RWPE2 (cell line): ENCODE data around the gene LNPK.

Source experiments
- ATAC-seq: fragments of 200-7000 bp; cut with Tn5 transposase; 3 replicates; pipeline ENCODE4 v1.9.1; 2021; ENCODE audit warnings: low read depth
- DNase-seq: peaks from one replicate; pipeline ENCODE4 v3.0.0-alpha.2; 2020; ENCODE audit warnings: low spot score
- H3K27ac ChIP-seq: fragments of 450-650 bp; 2 replicates; pipeline ENCODE4 v1.5.1; 2017; ENCODE audit warnings: mild to moderate bottlenecking; ENCODE audit not compliant: poor library complexity, severe bottlenecking
- H3K27me3 ChIP-seq: fragments of 250-450 bp; sonication (Bioruptor Pico); 2 replicates; pipeline ENCODE4 v1.5.1; 2021; ENCODE audit warnings: mild to moderate bottlenecking, moderate library complexity; ENCODE audit not compliant: insufficient read depth, poor library complexity, severe bottlenecking
- H3K36me3 ChIP-seq: fragments of 250-450 bp; sonication (Bioruptor Pico); 2 replicates; pipeline ENCODE4 v1.5.1; 2020; ENCODE audit warnings: low read depth, mild to moderate bottlenecking, moderate library complexity
- H3K4me1 ChIP-seq: fragments of 250-450 bp; sonication (Bioruptor Pico); 2 replicates; pipeline ENCODE4 v1.5.1; 2021; ENCODE audit warnings: mild to moderate bottlenecking, moderate library complexity; ENCODE audit not compliant: insufficient read depth, poor library complexity, severe bottlenecking
- H3K4me3 ChIP-seq: fragments of 250-450 bp; sonication (Bioruptor Pico); 2 replicates; pipeline ENCODE4 v1.5.1; 2021; ENCODE audit warnings: mild to moderate bottlenecking, moderate library complexity; ENCODE audit not compliant: severe bottlenecking
- H3K9me3 ChIP-seq: fragments of 250-450 bp; sonication (Bioruptor Pico); 2 replicates; pipeline ENCODE4 v1.5.1; 2021; ENCODE audit warnings: mild to moderate bottlenecking, moderate library complexity; ENCODE audit not compliant: severe bottlenecking
- TF ChIP-seq, protein P1 (sequence below): fragments of 450-650 bp; IDR thresholded peaks from one replicate; pipeline ENCODE4 v1.5.1; 2017; ENCODE audit warnings: mild to moderate bottlenecking, moderate library complexity; ENCODE audit not compliant: poor library complexity, severe bottlenecking

The LNPK gene

DNA sequence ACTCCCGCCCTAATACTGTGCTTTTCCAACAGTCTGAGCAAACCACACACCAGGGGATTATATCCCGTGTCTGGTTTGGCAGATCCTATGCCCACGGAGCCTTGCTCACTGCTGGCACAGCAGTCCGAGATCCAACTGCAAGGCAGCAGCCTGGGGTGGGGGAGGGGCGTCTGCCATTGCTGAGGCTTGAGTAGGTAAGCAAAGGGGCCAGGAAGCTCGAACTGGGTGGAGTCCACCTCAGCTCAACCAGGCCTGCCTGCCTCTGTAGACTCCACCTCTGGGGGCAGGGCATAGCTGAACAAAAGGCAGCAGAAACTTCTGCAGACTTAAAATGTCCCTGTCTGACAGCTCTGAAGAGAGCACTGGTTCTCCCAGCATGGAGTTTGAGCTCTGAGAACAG lies 44.2 kb downstream of the LNPK start:
- Histone ChIP-seq H3K9me3 (no peaks in the 10 kb centered on the region), H3K36me3 (peaks cover 9% of the 10 kb centered on the region), H3K4me3 (no peak overlapping the region), H3K4me1 (no peaks in the 10 kb centered on the region), H3K27me3 (no peaks in the 10 kb centered on the region), H3K27ac (no peak overlapping the region)
- TF ChIP-seq, protein P1, sequence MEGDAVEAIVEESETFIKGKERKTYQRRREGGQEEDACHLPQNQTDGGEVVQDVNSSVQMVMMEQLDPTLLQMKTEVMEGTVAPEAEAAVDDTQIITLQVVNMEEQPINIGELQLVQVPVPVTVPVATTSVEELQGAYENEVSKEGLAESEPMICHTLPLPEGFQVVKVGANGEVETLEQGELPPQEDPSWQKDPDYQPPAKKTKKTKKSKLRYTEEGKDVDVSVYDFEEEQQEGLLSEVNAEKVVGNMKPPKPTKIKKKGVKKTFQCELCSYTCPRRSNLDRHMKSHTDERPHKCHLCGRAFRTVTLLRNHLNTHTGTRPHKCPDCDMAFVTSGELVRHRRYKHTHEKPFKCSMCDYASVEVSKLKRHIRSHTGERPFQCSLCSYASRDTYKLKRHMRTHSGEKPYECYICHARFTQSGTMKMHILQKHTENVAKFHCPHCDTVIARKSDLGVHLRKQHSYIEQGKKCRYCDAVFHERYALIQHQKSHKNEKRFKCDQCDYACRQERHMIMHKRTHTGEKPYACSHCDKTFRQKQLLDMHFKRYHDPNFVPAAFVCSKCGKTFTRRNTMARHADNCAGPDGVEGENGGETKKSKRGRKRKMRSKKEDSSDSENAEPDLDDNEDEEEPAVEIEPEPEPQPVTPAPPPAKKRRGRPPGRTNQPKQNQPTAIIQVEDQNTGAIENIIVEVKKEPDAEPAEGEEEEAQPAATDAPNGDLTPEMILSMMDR: no peak
- DNase-seq: no peak
- no peak for ATAC-seq

DNA sequence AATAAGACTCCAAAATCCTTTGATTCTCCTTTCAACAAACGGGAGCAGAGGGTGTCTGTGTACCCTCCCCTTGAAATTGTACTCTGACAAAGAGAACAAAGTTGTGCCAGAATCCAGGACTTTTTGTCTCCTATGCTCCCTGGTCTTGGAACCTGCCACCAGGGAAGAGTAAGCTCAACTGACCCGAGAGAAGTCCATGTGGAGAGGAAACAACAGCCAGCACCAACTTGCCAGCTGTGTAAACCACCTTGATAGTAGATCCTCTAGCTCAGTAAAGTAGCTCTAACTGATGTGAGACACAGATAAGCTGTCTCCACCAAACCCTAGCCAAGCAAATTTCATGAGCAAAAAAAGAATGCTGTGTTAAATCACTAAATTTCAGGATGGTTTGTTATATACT lies 46.9 kb downstream of the LNPK start:
- TF ChIP-seq, protein P1: no peak
- ATAC-seq: no peak
- H3K9me3 ChIP-seq: peaks cover 2% of the 10 kb centered on the region
- H3K36me3 ChIP-seq: peaks cover 9% of the 10 kb centered on the region
- H3K4me3 ChIP-seq: no peak overlapping the region
- H3K27ac ChIP-seq: no peak overlapping the region
- DNase-seq: no peak
- no peaks in the 10 kb centered on the region for H3K27me3 ChIP-seq
- H3K4me1 ChIP-seq: no peaks in the 10 kb centered on the region

DNA sequence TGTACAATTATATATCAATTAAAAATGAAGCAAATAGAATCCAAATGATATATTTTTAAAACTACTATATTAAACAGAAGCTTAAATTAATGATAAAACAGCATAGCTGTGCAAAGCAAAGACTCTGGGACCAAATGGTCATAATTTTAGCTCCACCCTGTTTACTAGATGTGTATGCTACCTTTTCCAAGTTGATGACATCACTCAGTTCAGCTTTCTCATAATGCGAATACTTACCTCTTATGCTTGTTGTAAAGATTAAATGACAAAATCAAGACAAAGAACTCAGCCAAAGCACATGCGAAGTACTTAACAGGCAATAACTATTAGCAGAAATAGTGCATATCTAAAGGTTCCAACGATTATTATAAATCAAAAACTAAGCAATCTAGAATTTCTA lies 51.6 kb downstream of the LNPK start:
- no peak overlapping the region for H3K27ac ChIP-seq
- H3K36me3 ChIP-seq: peaks cover 20% of the 10 kb centered on the region
- TF ChIP-seq, protein P1: no peak
- H3K9me3 ChIP-seq: peaks cover 4% of the 10 kb centered on the region
- H3K4me1 ChIP-seq: no peaks in the 10 kb centered on the region
- DNase-seq: no peak
- H3K27me3 ChIP-seq: no peaks in the 10 kb centered on the region
- H3K4me3 ChIP-seq: no peak overlapping the region
- ATAC-seq: no peak

DNA sequence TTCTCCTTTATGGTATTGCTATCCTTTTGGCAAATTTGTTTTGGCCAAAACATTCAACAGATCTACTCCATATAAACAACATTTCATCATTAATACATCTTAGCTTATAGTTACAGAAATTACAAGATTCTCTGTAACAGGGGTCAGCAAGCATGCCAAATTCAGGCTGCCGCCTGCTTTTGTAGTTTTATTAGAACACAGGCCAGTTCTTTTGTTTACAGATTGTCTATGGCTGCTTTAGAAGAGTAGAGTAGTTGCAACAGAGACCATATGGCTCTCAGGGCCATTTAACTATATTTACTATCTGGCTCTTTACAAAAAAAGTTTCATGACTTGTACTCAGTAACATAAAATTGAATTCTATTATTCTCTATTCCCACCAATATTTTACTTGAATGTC lies 53.9 kb downstream of the LNPK start:
- Histone ChIP-seq H3K36me3 (peaks cover 19% of the 10 kb centered on the region), H3K4me3 (no peak overlapping the region), H3K9me3 (peaks cover 4% of the 10 kb centered on the region), H3K27me3 (no peaks in the 10 kb centered on the region), H3K27ac (no peak overlapping the region), H3K4me1 (no peaks in the 10 kb centered on the region)
- no peak for ATAC-seq
- TF ChIP-seq, protein P1: no peak
- no peak for DNase-seq

DNA sequence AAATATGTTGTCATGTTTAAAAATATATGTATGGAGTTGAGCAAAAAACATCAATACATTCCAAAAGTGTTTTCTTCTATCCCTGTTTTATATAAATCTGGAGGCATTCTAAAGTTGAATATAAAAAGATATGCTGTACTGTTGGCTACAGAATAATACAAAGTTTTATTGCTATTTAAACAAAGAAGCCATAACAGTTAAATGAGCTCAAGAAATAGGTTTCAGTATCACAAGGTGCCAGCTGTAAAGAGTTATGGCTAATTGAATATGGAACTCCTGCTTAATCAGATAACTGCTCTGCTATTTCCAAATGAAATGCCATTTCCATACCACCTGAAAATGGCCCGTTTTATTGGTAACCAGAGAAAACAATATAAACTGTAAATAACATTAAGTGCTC lies 55.0 kb downstream of the LNPK start:
- H3K27me3 ChIP-seq: no peaks in the 10 kb centered on the region
- no peaks in the 10 kb centered on the region for H3K4me1 ChIP-seq
- DNase-seq: no peak
- TF ChIP-seq, protein P1: no peak
- H3K9me3 ChIP-seq: peaks cover 4% of the 10 kb centered on the region
- H3K27ac ChIP-seq: no peak overlapping the region
- H3K4me3 ChIP-seq: no peak overlapping the region
- no peak for ATAC-seq
- peaks cover 22% of the 10 kb centered on the region for H3K36me3 ChIP-seq
